HepG2 (cell line): ENCODE results near the gene DACH2. TPM values are rescaled to one million over a fixed set of nuclear protein-coding genes. Genes with fewer than 3 reads are reported as not detected.

Experiments used
- ATAC-seq: fragments of 200-7000 bp; cut with Tn5 transposase; 3 replicates; pipeline ENCODE4 v1.9.1; 2020; ENCODE audit warnings: mild to moderate bottlenecking, moderate library complexity
- BruUV-seq: library from RNA; stranded (reverse); fragments of 400-500 nt; replicated peaks from 2 replicates; lab custom pipeline; 2021; lab: Mats Ljungman, UMichigan
- CTCF ChIA-PET: fragments of 300-600 bp; formaldehyde crosslinking; extraction: SDS; loops from one replicate; lab custom pipeline; 2021; ENCODE audit warnings: low total read pairs, inconsistent platforms, low intra/inter-chr PET ratio; lab: Yijun Ruan, JAX
- POLR2A ChIA-PET: fragments of 350-600 bp; sonication (Branson Sonifier 250); formaldehyde crosslinking; loops from one replicate; lab custom pipeline; 2020; ENCODE audit warnings: antibody characterized with exemption, inconsistent platforms; lab: Yijun Ruan, JAX
- DNase-seq: peaks from one replicate; pipeline ENCODE4 v3.0.0-alpha.2; 2015; ENCODE audit warnings: low spot score
- FAIRE-seq: peaks from 3 replicates; lab custom pipeline; 2011; peaks lifted over from hg19 to GRCh38; lab: Jason Lieb, UNC
- H2AFZ ChIP-seq: one replicate; pipeline ENCODE4 v1.6.1; 2011; ENCODE audit warnings: low read length, inconsistent platforms
- H3K27ac ChIP-seq: fragments of 300-600 bp; 3 replicates; pipeline ENCODE4 v1.8.0; 2011; ENCODE audit warnings: mixed run types, mild to moderate bottlenecking, mixed read lengths, low read length, inconsistent platforms; ENCODE audit not compliant: insufficient read depth; ENCODE audit errors: extremely low read length
- H3K27me3 ChIP-seq, 2 experiments: fragments of 200-600 bp in 1 of 2; 2 replicates in 1 of 2; 3 replicates in 1 of 2; pipeline versions ENCODE4 v1.6.0 to v1.8.0; 2011; ENCODE audit warnings: low read length in 2 of 2, mild to moderate bottlenecking in 2 of 2, moderate library complexity in 2 of 2, inconsistent platforms in 1 of 2; ENCODE audit not compliant: insufficient read depth in 2 of 2, control insufficient read depth in 1 of 2
- H3K36me3 ChIP-seq, 2 experiments: fragments of 200-600 bp in 1 of 2; replicated peaks in 1 of 2; 2 replicates in 1 of 2; 3 replicates in 1 of 2; pipeline versions ENCODE4 v1.5.1 to v1.8.0; 2011; ENCODE audit warnings: low read length in 2 of 2, inconsistent platforms in 1 of 2; ENCODE audit not compliant: insufficient read depth in 2 of 2, control insufficient read depth in 1 of 2
- H3K4me1 ChIP-seq: 2 replicates; pipeline ENCODE4 v1.5.1; 2012; ENCODE audit warnings: low read length, inconsistent platforms; ENCODE audit not compliant: insufficient read depth
- H3K4me2 ChIP-seq: 2 replicates; pipeline ENCODE4 v1.6.0; 2011; ENCODE audit warnings: low read depth, low read length, inconsistent platforms
- H3K4me3 ChIP-seq, 3 experiments: fragments of 200-600 bp in 1 of 3; sonication (generic), shearing (Covaris generic) in 1 of 3; replicated peaks in 1 of 3; 2 replicates each; pipeline ENCODE4 v1.5.1; 2011 to 2016; ENCODE audit warnings: low read length in 3 of 3, inconsistent platforms in 2 of 3, low read depth in 2 of 3, mild to moderate bottlenecking in 2 of 3, control low read depth in 1 of 3, mixed read lengths in 1 of 3; ENCODE audit not compliant: insufficient read depth in 1 of 3
- H3K79me2 ChIP-seq: one replicate; pipeline ENCODE4 v1.6.1; 2011; ENCODE audit warnings: low read length, inconsistent platforms; ENCODE audit not compliant: insufficient read depth
- H3K9ac ChIP-seq: 2 replicates; pipeline ENCODE4 v1.6.0; 2011; ENCODE audit warnings: mild to moderate bottlenecking, low read depth, low read length, inconsistent platforms; ENCODE audit not compliant: insufficient read depth
- H3K9me3 ChIP-seq: 2 replicates; pipeline ENCODE4 v1.5.1; 2012; ENCODE audit warnings: mild to moderate bottlenecking, low read length
- H4K20me1 ChIP-seq: 2 replicates; pipeline ENCODE4 v1.6.0; 2011; ENCODE audit warnings: inconsistent platforms, mild to moderate bottlenecking, low read length, moderate library complexity; ENCODE audit not compliant: insufficient read depth
- ATF3 ChIP-seq: sonication (generic); formaldehyde crosslinking; IDR thresholded peaks from 2 replicates; pipeline ENCODE4 v1.4.0; 2020; ENCODE audit warnings: missing genetic modification reagents
- GABPB1 ChIP-seq: IDR thresholded peaks from 2 replicates; pipeline ENCODE4 v1.6.1; 2016; ENCODE audit warnings: mild to moderate bottlenecking, missing genetic modification reagents, moderate library complexity, missing compliant biosample characterization
- MLX ChIP-seq: IDR thresholded peaks from 2 replicates; pipeline ENCODE4 v1.6.1; 2016
- MXD3 ChIP-seq: IDR thresholded peaks from 2 replicates; pipeline ENCODE4 v1.6.1; 2016; ENCODE audit warnings: mild to moderate bottlenecking, missing biosample characterization, missing genetic modification reagents
- RNF2 ChIP-seq: fragments of 450-650 bp; conservative IDR thresholded peaks from 2 replicates; pipeline ENCODE4 v1.6.1; 2016; ENCODE audit warnings: low read depth
- SMARCC2 ChIP-seq: fragments of 450-650 bp; IDR thresholded peaks from 2 replicates; pipeline ENCODE4 v1.6.1; 2017; ENCODE audit warnings: antibody characterized with exemption, mild to moderate bottlenecking
- SRSF1 ChIP-seq: fragments of 200-400 bp; formaldehyde crosslinking; optimal IDR thresholded peaks from 2 replicates; pipeline ENCODE3; 2017; ENCODE audit warnings: mild to moderate bottlenecking, low read depth, low read length, moderate library complexity
- TARDBP ChIP-seq: sonication (generic); formaldehyde crosslinking; IDR thresholded peaks from 2 replicates; pipeline ENCODE4 v1.8.0; 2022; ENCODE audit warnings: mild to moderate bottlenecking, missing genetic modification reagents
- TGIF2 ChIP-seq: IDR thresholded peaks from 2 replicates; pipeline ENCODE4 v1.6.1; 2016; ENCODE audit warnings: control low read depth, missing compliant biosample characterization
- TOE1 ChIP-seq: sonication (generic); formaldehyde crosslinking; IDR thresholded peaks from 2 replicates; pipeline ENCODE4 v1.4.0; 2020; ENCODE audit warnings: mild to moderate bottlenecking, missing genetic modification reagents
- ZIK1 ChIP-seq: sonication (generic); formaldehyde crosslinking; IDR thresholded peaks from 2 replicates; pipeline ENCODE4 v1.5.0; 2020; ENCODE audit warnings: mild to moderate bottlenecking, low read depth, missing genetic modification reagents, borderline replicate concordance
- ZNF17 ChIP-seq: sonication (generic); formaldehyde crosslinking; IDR thresholded peaks from 2 replicates; pipeline ENCODE4 v1.5.0; 2020; ENCODE audit warnings: mild to moderate bottlenecking, missing genetic modification reagents
- ZNF180 ChIP-seq: sonication (generic); formaldehyde crosslinking; IDR thresholded peaks from 2 replicates; pipeline ENCODE4 v1.4.0; 2020; ENCODE audit warnings: low read depth, missing genetic modification reagents, borderline replicate concordance
- ZNF510 ChIP-seq: sonication (generic); formaldehyde crosslinking; IDR thresholded peaks from 2 replicates; pipeline ENCODE4 v1.4.0; 2020; ENCODE audit warnings: low read depth, mild to moderate bottlenecking, missing genetic modification reagents
- ZSCAN29 ChIP-seq: sonication (generic); formaldehyde crosslinking; conservative IDR thresholded peaks from 2 replicates; pipeline ENCODE4 v1.4.0; 2020; ENCODE audit warnings: mild to moderate bottlenecking, missing genetic modification reagents
- WGBS: methylation state at CpG from one replicate; pipeline ENCODE4 v1.1.6; 2017; ENCODE audit warnings: low lambda C conversion rate; 5-methylcytosine and 5-hydroxymethylcytosine counted together
- in situ Hi-C: cut with HindIII; loops from 2 replicates; pipeline ENCODE4 v1.10.0; 2017; ENCODE audit warnings: low pct_unique_long_range_greater_than_20kb; ENCODE audit not compliant: extremely low pct_ligation_motif_present
- intact Hi-C: fragments of 100-400 bp; cut with micrococcal nuclease; formaldehyde crosslinking; loops from one replicate; pipeline ENCODE4 v1.10.0; 2022; ENCODE audit not compliant: unreplicated experiment
- polyA plus RNA-seq, 8 experiments: library from polyadenylated mRNA; depleted of rRNA in 3 of 8; stranded (reverse) in 7 of 8; unstranded in 1 of 8; fragments of >200 nt; fragmentation: Illumina TruSeq in 4 of 8; extraction: Trizol in 4 of 8; gene quantifications; 2 replicates each; pipeline versions ENCODE4 v1.2.1 to v1.2.3, GENCODE V29; 2011 to 2016; ENCODE audit warnings: low read depth in 4 of 8, missing spikeins in 1 of 8, mixed read lengths in 1 of 8; ENCODE audit not compliant: insufficient read depth in 1 of 8
- total RNA-seq, 5 experiments: library from RNA; depleted of rRNA; stranded (reverse); fragments of >200 nt; fragmentation: Illumina TruSeq; extraction: Trizol; gene quantifications; 2 replicates each; pipeline ENCODE4 v1.2.3, GENCODE V29; 2016; ENCODE audit warnings: low read depth in 1 of 5
- TF ChIP-seq, protein P1 (sequence below): sonication (generic); formaldehyde crosslinking; IDR thresholded peaks from 2 replicates; pipeline ENCODE4 v1.5.0; 2020; ENCODE audit warnings: mild to moderate bottlenecking, missing genetic modification reagents, moderate library complexity
- TF ChIP-seq, protein P2 (sequence below): sonication (generic); formaldehyde crosslinking; IDR thresholded peaks from 2 replicates; pipeline ENCODE4 v1.5.1; 2020; ENCODE audit warnings: missing genetic modification reagents, mild to moderate bottlenecking, borderline replicate concordance
- TF ChIP-seq, protein P3 (sequence below): sonication (generic); formaldehyde crosslinking; IDR thresholded peaks from 2 replicates; pipeline ENCODE4 v1.5.1; 2020; ENCODE audit warnings: mild to moderate bottlenecking, moderate library complexity, missing genetic modification reagents

Gene DACH2
- total and polyA plus RNA-seq, 2 of the 13 experiments (the other 11 are each of a cell fraction or from before 2014, with no cell fraction given): not detected

DNA sequence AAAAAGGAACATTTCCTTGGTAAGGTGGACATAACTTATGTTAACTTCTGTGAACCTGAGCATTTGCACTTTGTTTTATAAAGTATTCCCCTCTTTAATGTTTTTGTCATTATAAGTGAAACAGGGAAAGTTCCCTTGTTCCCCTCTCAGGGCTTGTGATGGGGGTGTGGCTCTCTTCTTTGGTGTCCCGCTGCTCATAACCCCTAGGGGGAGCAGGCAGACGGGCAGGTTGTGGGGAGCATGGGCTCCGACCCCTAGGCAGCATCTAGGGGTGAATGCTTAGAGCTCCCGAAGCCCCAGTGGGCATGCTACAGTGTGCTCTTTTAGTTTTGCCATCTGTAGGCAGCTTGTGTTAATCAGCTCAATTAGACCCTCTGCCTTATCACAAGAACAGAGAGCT lies 200.4 kb downstream of the DACH2 start (continued):
- TF ChIP-seq, protein P1, sequence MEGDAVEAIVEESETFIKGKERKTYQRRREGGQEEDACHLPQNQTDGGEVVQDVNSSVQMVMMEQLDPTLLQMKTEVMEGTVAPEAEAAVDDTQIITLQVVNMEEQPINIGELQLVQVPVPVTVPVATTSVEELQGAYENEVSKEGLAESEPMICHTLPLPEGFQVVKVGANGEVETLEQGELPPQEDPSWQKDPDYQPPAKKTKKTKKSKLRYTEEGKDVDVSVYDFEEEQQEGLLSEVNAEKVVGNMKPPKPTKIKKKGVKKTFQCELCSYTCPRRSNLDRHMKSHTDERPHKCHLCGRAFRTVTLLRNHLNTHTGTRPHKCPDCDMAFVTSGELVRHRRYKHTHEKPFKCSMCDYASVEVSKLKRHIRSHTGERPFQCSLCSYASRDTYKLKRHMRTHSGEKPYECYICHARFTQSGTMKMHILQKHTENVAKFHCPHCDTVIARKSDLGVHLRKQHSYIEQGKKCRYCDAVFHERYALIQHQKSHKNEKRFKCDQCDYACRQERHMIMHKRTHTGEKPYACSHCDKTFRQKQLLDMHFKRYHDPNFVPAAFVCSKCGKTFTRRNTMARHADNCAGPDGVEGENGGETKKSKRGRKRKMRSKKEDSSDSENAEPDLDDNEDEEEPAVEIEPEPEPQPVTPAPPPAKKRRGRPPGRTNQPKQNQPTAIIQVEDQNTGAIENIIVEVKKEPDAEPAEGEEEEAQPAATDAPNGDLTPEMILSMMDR: peak; percentile 56
- TF ChIP-seq, all 625 proteins: peak for 2

- no peaks in the 10 kb centered on the region for H3K9me3 ChIP-seq
- H3K4me3 ChIP-seq: no peak overlapping the region
- no peaks in the 10 kb centered on the region for H3K36me3 ChIP-seq
- H3K27me3 ChIP-seq: no peaks in the 10 kb centered on the region
- H3K79me2 ChIP-seq: no peaks in the 10 kb centered on the region
- FAIRE-seq (no peak), DNase-seq (no peak), ATAC-seq (no peak)
- in situ Hi-C loops (loop anchor here (25.0 kb wide), 1 partner anchor 588 kb away; no protein-coding TSS in a partner anchor), intact Hi-C loops (no loop called here)
- H3K4me2 ChIP-seq: no peak overlapping the region
- POLR2A ChIA-PET: no interaction called here
- H3K27ac ChIP-seq: no peak overlapping the region
- H2AFZ ChIP-seq: no peak overlapping the region
- TF ChIP-seq ZNF17 (CRISPR knock-in tag) (no peak), MXD3 (CRISPR knock-in tag) (no peak), SMARCC2 (no peak), MLX (no peak), RNF2 (no peak), SRSF1 (no peak), TGIF2 (CRISPR knock-in tag) (no peak), ATF3 (CRISPR knock-in tag) (no peak), ZIK1 (no peak), TOE1 (CRISPR knock-in tag) (no peak), TARDBP (CRISPR knock-in tag) (no peak), ZNF510 (CRISPR knock-in tag) (no peak), ZNF180 (no peak), GABPB1 (CRISPR knock-in tag) (no peak), ZSCAN29 (CRISPR knock-in tag) (no peak)
- TF ChIP-seq, protein P2, sequence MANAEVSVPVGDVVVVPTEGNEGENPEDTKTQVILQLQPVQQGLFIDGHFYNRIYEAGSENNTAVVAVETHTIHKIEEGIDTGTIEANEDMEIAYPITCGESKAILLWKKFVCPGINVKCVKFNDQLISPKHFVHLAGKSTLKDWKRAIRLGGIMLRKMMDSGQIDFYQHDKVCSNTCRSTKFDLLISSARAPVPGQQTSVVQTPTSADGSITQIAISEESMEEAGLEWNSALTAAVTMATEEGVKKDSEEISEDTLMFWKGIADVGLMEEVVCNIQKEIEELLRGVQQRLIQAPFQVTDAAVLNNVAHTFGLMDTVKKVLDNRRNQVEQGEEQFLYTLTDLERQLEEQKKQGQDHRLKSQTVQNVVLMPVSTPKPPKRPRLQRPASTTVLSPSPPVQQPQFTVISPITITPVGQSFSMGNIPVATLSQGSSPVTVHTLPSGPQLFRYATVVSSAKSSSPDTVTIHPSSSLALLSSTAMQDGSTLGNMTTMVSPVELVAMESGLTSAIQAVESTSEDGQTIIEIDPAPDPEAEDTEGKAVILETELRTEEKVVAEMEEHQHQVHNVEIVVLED (CRISPR knock-in tag): no peak
- TF ChIP-seq, protein P3, sequence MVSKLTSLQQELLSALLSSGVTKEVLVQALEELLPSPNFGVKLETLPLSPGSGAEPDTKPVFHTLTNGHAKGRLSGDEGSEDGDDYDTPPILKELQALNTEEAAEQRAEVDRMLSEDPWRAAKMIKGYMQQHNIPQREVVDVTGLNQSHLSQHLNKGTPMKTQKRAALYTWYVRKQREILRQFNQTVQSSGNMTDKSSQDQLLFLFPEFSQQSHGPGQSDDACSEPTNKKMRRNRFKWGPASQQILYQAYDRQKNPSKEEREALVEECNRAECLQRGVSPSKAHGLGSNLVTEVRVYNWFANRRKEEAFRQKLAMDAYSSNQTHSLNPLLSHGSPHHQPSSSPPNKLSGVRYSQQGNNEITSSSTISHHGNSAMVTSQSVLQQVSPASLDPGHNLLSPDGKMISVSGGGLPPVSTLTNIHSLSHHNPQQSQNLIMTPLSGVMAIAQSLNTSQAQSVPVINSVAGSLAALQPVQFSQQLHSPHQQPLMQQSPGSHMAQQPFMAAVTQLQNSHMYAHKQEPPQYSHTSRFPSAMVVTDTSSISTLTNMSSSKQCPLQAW (CRISPR knock-in tag): no peak
- BruUV-seq: no TSS peak
- CTCF ChIA-PET: no interaction called here
- H4K20me1 ChIP-seq: no peaks in the 10 kb centered on the region
- H3K4me1 ChIP-seq: no peaks in the 10 kb centered on the region
- WGBS: 19% methylated on average over 2 of the region's 11 CpGs
- no peak overlapping the region for H3K9ac ChIP-seq
These were observed 200.9 kb downstream of the DACH2 start for GRCh38 chrX:86349115-86349514.
